B cell (primary cell): ENCODE data around the gene TM9SF4.

Experiments used
- EZH2 ChIP-seq: IDR thresholded peaks from 2 replicates; pipeline ENCODE4 v1.6.1; 2012; ENCODE audit warnings: borderline replicate concordance, low read depth, mild to moderate bottlenecking, moderate library complexity, low read length; ENCODE audit not compliant: insufficient read depth, poor library complexity, severe bottlenecking
- TF ChIP-seq, protein P1 (sequence below): fragments of 200-600 bp; IDR thresholded peaks from one replicate; pipeline ENCODE4 v1.8.0; 2022; ENCODE audit warnings: antibody characterized with exemption, mild to moderate bottlenecking

DNA sequence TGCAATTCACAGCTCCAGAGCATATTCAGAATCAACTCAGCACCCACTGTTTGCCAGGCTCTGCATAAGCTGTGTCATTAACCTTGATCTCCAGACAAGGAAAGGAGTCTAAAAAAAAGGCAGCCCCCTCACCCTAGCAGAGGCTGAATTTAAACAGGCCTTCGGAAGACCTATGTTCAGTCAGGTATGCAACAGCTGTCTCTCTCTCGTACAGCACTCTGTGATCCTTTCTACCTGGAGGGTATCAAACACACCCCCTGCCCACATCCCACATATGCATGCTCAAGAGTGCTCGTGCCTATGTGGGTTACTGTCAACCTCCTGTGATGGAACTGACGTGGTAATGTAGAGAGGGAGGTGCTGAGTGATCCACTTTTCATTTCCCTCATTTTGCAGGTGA, 89.5 kb downstream of the TM9SF4 start:
- TF ChIP-seq, protein P1, sequence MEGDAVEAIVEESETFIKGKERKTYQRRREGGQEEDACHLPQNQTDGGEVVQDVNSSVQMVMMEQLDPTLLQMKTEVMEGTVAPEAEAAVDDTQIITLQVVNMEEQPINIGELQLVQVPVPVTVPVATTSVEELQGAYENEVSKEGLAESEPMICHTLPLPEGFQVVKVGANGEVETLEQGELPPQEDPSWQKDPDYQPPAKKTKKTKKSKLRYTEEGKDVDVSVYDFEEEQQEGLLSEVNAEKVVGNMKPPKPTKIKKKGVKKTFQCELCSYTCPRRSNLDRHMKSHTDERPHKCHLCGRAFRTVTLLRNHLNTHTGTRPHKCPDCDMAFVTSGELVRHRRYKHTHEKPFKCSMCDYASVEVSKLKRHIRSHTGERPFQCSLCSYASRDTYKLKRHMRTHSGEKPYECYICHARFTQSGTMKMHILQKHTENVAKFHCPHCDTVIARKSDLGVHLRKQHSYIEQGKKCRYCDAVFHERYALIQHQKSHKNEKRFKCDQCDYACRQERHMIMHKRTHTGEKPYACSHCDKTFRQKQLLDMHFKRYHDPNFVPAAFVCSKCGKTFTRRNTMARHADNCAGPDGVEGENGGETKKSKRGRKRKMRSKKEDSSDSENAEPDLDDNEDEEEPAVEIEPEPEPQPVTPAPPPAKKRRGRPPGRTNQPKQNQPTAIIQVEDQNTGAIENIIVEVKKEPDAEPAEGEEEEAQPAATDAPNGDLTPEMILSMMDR = no peak
- no peak for TF ChIP-seq EZH2
